BE2C (cell line): ENCODE data around the gene CAPRIN2.

ENCODE experiments used
- DNase-seq: peaks from one replicate; pipeline ENCODE4 v3.0.0-alpha.2; 2020
- H3K27me3 ChIP-seq: fragments of 250-450 bp; sonication (Bioruptor Pico); 2 replicates; pipeline ENCODE4 v1.5.1; 2020; ENCODE audit warnings: mild to moderate bottlenecking
- H3K36me3 ChIP-seq: fragments of 250-450 bp; sonication (Bioruptor Pico); 2 replicates; pipeline ENCODE4 v1.5.1; 2020; ENCODE audit warnings: mild to moderate bottlenecking
- H3K4me1 ChIP-seq: fragments of 250-450 bp; sonication (Bioruptor Pico); 2 replicates; pipeline ENCODE4 v1.5.1; 2020
- H3K4me3 ChIP-seq: 2 replicates; pipeline ENCODE4 v1.5.1; 2011; ENCODE audit warnings: low read depth, low read length
- H3K9me3 ChIP-seq: fragments of 250-450 bp; sonication (Bioruptor Pico); 2 replicates; pipeline ENCODE4 v1.5.1; 2020
- CTCF ChIP-seq: IDR thresholded peaks from 2 replicates; pipeline ENCODE4 v1.5.1; 2012; ENCODE audit warnings: mild to moderate bottlenecking, low read depth, low read length

CAPRIN2 gene

DNA sequence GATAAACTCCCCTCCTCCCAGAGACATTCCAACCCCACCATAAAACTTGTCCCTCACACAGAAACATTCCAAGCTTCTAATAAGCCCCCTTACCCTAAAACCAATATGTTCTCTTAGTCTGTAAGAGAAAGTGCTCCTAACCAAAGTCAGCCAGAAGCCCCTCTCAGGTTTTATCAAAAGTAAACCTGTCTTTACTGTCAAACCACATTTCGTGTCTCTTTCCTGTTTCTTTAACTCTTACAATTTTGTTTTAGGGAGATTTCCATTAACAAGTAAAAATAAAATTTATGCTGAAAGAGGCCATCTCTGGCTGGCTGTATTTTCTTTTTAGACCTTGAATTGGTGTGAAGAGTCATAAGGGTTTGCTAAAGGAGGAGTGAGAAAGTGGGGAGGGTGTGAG is 29.8 kb upstream of the CAPRIN2 start:
- Histone ChIP-seq H3K27me3 (peaks cover 6% of the 10 kb centered on the region), H3K9me3 (no peaks in the 10 kb centered on the region), H3K36me3 (no peaks in the 10 kb centered on the region), H3K4me3 (no peak overlapping the region), H3K4me1 (no peaks in the 10 kb centered on the region)
- no peak for DNase-seq
- TF ChIP-seq CTCF = no peak

DNA sequence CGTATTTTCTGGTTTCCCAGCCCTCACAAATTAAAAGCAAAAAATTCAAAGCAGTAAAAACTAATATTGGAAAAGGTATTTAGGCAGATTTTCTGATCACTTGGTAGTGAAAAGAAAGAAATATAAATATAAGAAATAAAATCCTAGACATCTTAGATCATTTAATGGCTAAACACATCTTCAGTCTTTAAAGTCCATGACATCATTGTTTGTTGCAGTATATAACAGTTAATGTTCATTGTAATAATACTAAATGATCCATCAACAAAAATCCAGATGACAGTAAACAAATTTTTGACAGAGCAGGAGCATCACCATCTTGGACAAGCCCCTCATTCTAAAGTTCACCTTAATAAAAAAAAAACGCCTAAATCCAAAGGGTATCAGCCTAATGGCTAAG is 29.2 kb upstream of the CAPRIN2 start:
- no peak for DNase-seq
- TF ChIP-seq CTCF = no peak
- no peaks in the 10 kb centered on the region for H3K4me1 ChIP-seq
- no peak overlapping the region for H3K4me3 ChIP-seq
- no peaks in the 10 kb centered on the region for H3K36me3 ChIP-seq
- H3K9me3 ChIP-seq = no peaks in the 10 kb centered on the region
- peaks cover 11% of the 10 kb centered on the region for H3K27me3 ChIP-seq

DNA sequence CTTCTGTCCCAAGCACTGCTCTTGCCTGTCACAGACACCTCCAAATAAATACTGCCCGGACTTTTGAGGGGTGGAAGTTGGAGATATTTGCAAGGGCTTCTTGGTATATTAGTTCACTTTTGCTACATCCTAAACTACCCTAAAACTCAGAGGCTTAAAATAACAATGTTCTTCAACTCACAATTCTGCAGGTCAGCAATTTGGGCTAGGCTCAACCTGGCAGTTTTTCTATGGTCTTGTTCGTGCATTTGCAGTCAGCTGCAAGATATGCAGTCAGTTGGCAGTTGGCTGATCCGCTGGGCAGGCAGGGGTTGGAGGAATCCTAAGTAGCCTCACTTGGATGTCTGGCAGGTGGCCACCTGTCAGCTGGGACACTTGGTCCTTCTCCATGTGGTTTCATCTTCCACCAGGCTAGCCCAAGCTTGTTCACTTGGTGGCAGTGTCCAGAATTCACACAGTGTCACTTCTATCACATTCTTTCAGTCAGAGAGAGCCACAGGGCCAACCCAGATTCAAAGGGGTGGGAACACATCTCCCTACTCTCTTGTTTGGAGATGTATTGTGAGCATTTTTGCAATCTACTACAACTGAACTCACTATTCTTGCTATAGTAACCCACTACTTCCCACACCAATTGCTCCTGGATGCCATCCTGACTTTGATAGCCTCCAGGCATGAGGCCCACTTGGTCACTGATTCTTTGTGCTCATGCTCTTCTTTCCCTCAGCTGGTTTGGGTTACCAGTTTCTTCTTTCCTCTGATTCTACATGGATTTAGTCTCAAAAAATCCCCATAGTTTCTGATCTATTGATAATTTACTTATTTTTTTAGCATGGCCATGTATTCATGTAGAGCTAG is 27.8 kb upstream of the CAPRIN2 start:
- H3K4me3 ChIP-seq = no peak overlapping the region
- H3K9me3 ChIP-seq = no peaks in the 10 kb centered on the region
- no peak for TF ChIP-seq CTCF
- no peak for DNase-seq
- H3K36me3 ChIP-seq = no peaks in the 10 kb centered on the region
- peaks cover 15% of the 10 kb centered on the region for H3K27me3 ChIP-seq
- no peaks in the 10 kb centered on the region for H3K4me1 ChIP-seq

DNA sequence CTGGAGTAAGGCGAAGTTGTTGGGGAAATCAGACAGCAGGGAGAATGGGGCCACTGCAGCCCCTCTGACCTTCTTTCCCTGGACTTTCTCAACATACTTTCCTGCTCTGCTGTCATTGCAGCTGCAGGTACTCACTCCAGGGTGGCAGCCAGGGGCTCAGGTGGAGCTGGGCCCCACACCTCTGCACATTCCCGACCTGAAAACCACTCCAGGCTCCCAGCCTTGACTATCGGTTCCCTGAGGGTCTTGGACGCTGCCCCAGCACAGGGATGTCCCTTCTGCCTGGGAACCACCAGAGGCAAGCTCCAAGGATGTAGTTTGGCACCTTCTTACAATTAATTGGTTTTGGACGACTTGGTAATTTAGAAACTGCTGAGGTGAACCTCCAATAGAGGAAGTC is 24.8 kb upstream of the CAPRIN2 start:
- H3K9me3 ChIP-seq = no peaks in the 10 kb centered on the region
- DNase-seq = no peak

DNA sequence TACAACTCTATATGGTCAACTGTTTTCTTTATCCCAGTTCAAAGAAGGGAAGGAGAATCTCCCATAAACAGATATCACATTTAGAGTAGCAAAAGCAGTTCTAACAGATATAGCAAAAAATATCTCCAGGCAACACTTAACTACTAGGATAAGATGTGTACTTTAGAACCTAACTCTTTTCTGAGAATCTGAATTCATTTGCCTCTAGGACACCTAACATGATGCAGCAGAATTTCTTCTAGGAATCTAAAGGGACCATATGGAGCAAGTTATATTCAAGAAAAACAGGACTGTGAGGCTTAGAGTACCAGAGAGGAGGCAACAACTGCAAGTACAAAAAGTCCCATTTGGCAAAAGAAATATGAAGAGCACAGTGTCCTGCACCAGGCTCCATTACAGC is 24.4 kb upstream of the CAPRIN2 start:
- H3K9me3 ChIP-seq = no peaks in the 10 kb centered on the region
- H3K4me1 ChIP-seq = no peaks in the 10 kb centered on the region
- peaks cover 15% of the 10 kb centered on the region for H3K27me3 ChIP-seq
- TF ChIP-seq CTCF = no peak
- DNase-seq = no peak
- no peak overlapping the region for H3K4me3 ChIP-seq
- H3K36me3 ChIP-seq = no peaks in the 10 kb centered on the region

More for the DNA sequence above, 24.8 kb upstream of the CAPRIN2 start:
- H3K36me3 ChIP-seq = no peaks in the 10 kb centered on the region
- H3K4me3 ChIP-seq = no peak overlapping the region
- no peaks in the 10 kb centered on the region for H3K4me1 ChIP-seq
- peaks cover 15% of the 10 kb centered on the region for H3K27me3 ChIP-seq
- no peak for TF ChIP-seq CTCF

GRCh38 chr12:30774599-30774998 is 19.8 kb upstream of the CAPRIN2 start:
- no peaks in the 10 kb centered on the region for H3K9me3 ChIP-seq
- no peaks in the 10 kb centered on the region for H3K4me1 ChIP-seq
- H3K36me3 ChIP-seq = no peaks in the 10 kb centered on the region
- no peak overlapping the region for H3K4me3 ChIP-seq
- no peak for TF ChIP-seq CTCF
- no peak for DNase-seq
- peaks cover 10% of the 10 kb centered on the region for H3K27me3 ChIP-seq
